H9 (cell line): ENCODE results near the gene RHEX. TPM values are rescaled to one million over a fixed set of nuclear protein-coding genes. Genes with fewer than 3 reads are reported as not detected.

Experiments
- DNase-seq: peaks from one replicate; pipeline ENCODE4 v3.0.0-alpha.2; 2017
- H2AFZ ChIP-seq: one replicate; pipeline ENCODE4 v1.6.1; 2013; ENCODE audit warnings: mild to moderate bottlenecking, low read length, control low read depth, moderate library complexity
- H2AK5ac ChIP-seq: 2 replicates; pipeline ENCODE4 v1.6.1; 2013; ENCODE audit warnings: low read length, control low read depth, mixed read lengths; ENCODE audit not compliant: insufficient read length
- H2BK120ac ChIP-seq: one replicate; pipeline ENCODE4 v1.6.1; 2013; ENCODE audit warnings: low read depth, mild to moderate bottlenecking, low read length, control low read depth, inconsistent platforms; ENCODE audit not compliant: poor library complexity, severe bottlenecking
- H2BK12ac ChIP-seq: 2 replicates; pipeline ENCODE4 v1.6.1; 2013; ENCODE audit warnings: low read length, control low read depth, mixed read lengths, low read depth; ENCODE audit not compliant: insufficient read length
- H2BK15ac ChIP-seq: 2 replicates; pipeline ENCODE4 v1.6.1; 2013; ENCODE audit warnings: low read depth, low read length, control low read depth
- H2BK20ac ChIP-seq: one replicate; pipeline ENCODE4 v1.6.1; 2013; ENCODE audit warnings: low read depth, mild to moderate bottlenecking, low read length, control low read depth, inconsistent platforms; ENCODE audit not compliant: poor library complexity, severe bottlenecking
- H2BK5ac ChIP-seq: 2 replicates; pipeline ENCODE4 v1.6.1; 2013; ENCODE audit warnings: low read length, control low read depth, mixed read lengths; ENCODE audit not compliant: insufficient read length
- H3K14ac ChIP-seq: 2 replicates; pipeline ENCODE4 v1.6.1; 2013; ENCODE audit warnings: low read length, control low read depth; ENCODE audit not compliant: insufficient read depth
- H3K18ac ChIP-seq: 2 replicates; pipeline ENCODE4 v1.6.1; 2013; ENCODE audit warnings: low read depth, mild to moderate bottlenecking, mixed read lengths, low read length, control low read depth; ENCODE audit not compliant: insufficient read length
- H3K23ac ChIP-seq: 2 replicates; pipeline ENCODE4 v1.6.1; 2013; ENCODE audit warnings: low read length, control low read depth, mixed read lengths, low read depth; ENCODE audit not compliant: insufficient read length
- H3K23me2 ChIP-seq: 2 replicates; pipeline ENCODE4 v1.6.1; 2013; ENCODE audit warnings: low read depth, mild to moderate bottlenecking, mixed read lengths, low read length, control low read depth; ENCODE audit not compliant: insufficient read length, poor library complexity, severe bottlenecking
- H3K27ac ChIP-seq: 2 replicates; pipeline ENCODE4 v1.5.1; 2013; ENCODE audit warnings: low read length, control low read depth, mixed read lengths, low read depth; ENCODE audit not compliant: insufficient read length
- H3K27me3 ChIP-seq: 2 replicates; pipeline ENCODE4 v1.6.1; 2013; ENCODE audit warnings: low read length, control low read depth, inconsistent platforms; ENCODE audit not compliant: insufficient read depth
- H3K4ac ChIP-seq: 2 replicates; pipeline ENCODE4 v1.6.1; 2013; ENCODE audit warnings: low read depth, mild to moderate bottlenecking, control low read depth, inconsistent platforms, low read length, moderate library complexity
- H3K4me1 ChIP-seq: 2 replicates; pipeline ENCODE4 v1.6.1; 2013; ENCODE audit warnings: low read length, control low read depth, inconsistent platforms; ENCODE audit not compliant: insufficient read depth
- H3K4me2 ChIP-seq: 2 replicates; pipeline ENCODE4 v1.6.1; 2013; ENCODE audit warnings: low read length, control low read depth, mixed read lengths; ENCODE audit not compliant: insufficient read length, insufficient read depth
- H3K56ac ChIP-seq: 2 replicates; pipeline ENCODE4 v1.6.1; 2013; ENCODE audit warnings: low read depth, mild to moderate bottlenecking, mixed read lengths, low read length, control low read depth; ENCODE audit not compliant: insufficient read length
- H3K79me1 ChIP-seq: 2 replicates; pipeline ENCODE4 v1.6.1; 2013; ENCODE audit warnings: low read depth, mild to moderate bottlenecking, moderate library complexity, low read length, control low read depth, inconsistent platforms; ENCODE audit not compliant: insufficient read depth, poor library complexity, severe bottlenecking
- H3K79me2 ChIP-seq: 2 replicates; pipeline ENCODE4 v1.6.1; 2013; ENCODE audit warnings: low read length, control low read depth, inconsistent platforms; ENCODE audit not compliant: insufficient read depth
- H3K9ac ChIP-seq: 2 replicates; pipeline ENCODE4 v1.6.1; 2013; ENCODE audit warnings: low read length, control low read depth, mixed read lengths; ENCODE audit not compliant: insufficient read length; ENCODE audit errors: extremely low read depth
- H3K9me3 ChIP-seq: one replicate; pipeline ENCODE4 v1.6.1; 2013; ENCODE audit warnings: low read depth, low read length, inconsistent platforms; ENCODE audit not compliant: control insufficient read depth
- H3T11ph ChIP-seq: one replicate; pipeline ENCODE4 v1.6.1; 2013; ENCODE audit warnings: mild to moderate bottlenecking, low read length, control low read depth, inconsistent platforms
- H4K20me1 ChIP-seq: one replicate; pipeline ENCODE4 v1.6.1; 2013; ENCODE audit not compliant: control insufficient read depth, insufficient read length, insufficient read depth
- H4K5ac ChIP-seq: 2 replicates; pipeline ENCODE4 v1.6.1; 2013; ENCODE audit warnings: low read depth, mild to moderate bottlenecking, mixed read lengths, low read length, control low read depth; ENCODE audit not compliant: insufficient read length
- H4K8ac ChIP-seq: replicated peaks from 2 replicates; pipeline ENCODE4 v1.6.1; 2013; ENCODE audit warnings: low read length, control low read depth, mixed read lengths, low read depth; ENCODE audit not compliant: insufficient read length
- H4K91ac ChIP-seq: 2 replicates; pipeline ENCODE4 v1.6.1; 2013; ENCODE audit warnings: low read depth, mild to moderate bottlenecking, moderate library complexity, mixed read lengths, low read length, control low read depth; ENCODE audit not compliant: insufficient read length
- H3K27ac Mint-ChIP-seq, 3 experiments: 2 replicates in 2 of 3; 3 replicates in 1 of 3; pipeline ENCODE4 v1.8.0; 2020 to 2021; ENCODE audit warnings: mixed read lengths in 3 of 3, mild to moderate bottlenecking in 1 of 3, moderate library complexity in 1 of 3
- H3K27me3 Mint-ChIP-seq: 2 replicates; pipeline ENCODE4 v1.8.0; 2021; ENCODE audit warnings: low read depth, mild to moderate bottlenecking, moderate library complexity, mixed read lengths
- H3K36me3 Mint-ChIP-seq, 3 experiments: 2 replicates in 2 of 3; 3 replicates in 1 of 3; pipeline ENCODE4 v1.8.0; 2020 to 2021; ENCODE audit warnings: low read depth in 3 of 3, mixed read lengths in 3 of 3; ENCODE audit not compliant: insufficient read depth in 1 of 3
- H3K4me1 Mint-ChIP-seq, 2 experiments: 2 replicates each; pipeline ENCODE4 v1.8.0; 2020; ENCODE audit warnings: mixed read lengths in 2 of 2
- H3K4me3 Mint-ChIP-seq, 2 experiments: 2 replicates in 1 of 2; 3 replicates in 1 of 2; pipeline ENCODE4 v1.8.0; 2020 to 2021; ENCODE audit warnings: mild to moderate bottlenecking in 2 of 2, mixed read lengths in 2 of 2, moderate library complexity in 1 of 2
- H3K9me3 Mint-ChIP-seq, 2 experiments: 2 replicates in 1 of 2; 3 replicates in 1 of 2; pipeline ENCODE4 v1.8.0; 2020; ENCODE audit warnings: mild to moderate bottlenecking in 2 of 2, mixed read lengths in 2 of 2, moderate library complexity in 1 of 2
- WGBS: extraction: QIAGEN DNeasy Blood & Tissue Kit; methylation state at CpG from one replicate; pipeline ENCODE4 v1.1.7; 2013; ENCODE audit warnings: missing lambda C conversion rate, low lambda C conversion rate, mixed read lengths; ENCODE audit not compliant: insufficient read length; ENCODE audit errors: extremely low coverage; 5-methylcytosine and 5-hydroxymethylcytosine counted together
- total RNA-seq: library from RNA; stranded (reverse); gene quantifications from 2 replicates; pipeline ENCODE4 v1.2.1, GENCODE V29; 2021
- TF ChIP-seq, protein P1 (sequence below): fragments of 200-600 bp; sonication (generic); conservative IDR thresholded peaks from 3 replicates; pipeline ENCODE4 v1.8.0; 2021; ENCODE audit warnings: antibody characterized with exemption, mild to moderate bottlenecking

RHEX gene
- total RNA-seq, 1 experiment from 2014 or later = not detected

DNA sequence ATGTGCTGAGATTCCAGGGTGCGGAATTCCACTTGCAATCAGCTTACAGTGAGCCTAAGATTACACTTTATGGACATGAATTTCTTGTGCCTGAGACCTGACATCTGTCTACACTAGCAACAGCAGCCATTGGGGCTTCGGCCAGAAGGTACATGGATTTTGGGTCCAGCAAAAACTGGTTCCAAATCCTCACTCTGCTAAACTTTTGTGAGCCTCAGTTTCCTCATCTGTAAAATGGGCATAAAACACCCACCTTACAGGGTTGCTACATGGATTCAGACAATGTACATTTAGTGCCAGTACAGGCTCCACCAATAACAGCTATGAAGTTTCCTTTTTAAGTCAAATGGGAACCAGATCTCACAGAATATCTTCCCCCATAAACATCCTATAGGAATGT, 30.8 kb downstream of the RHEX start:
- Histone ChIP-seq H2AK5ac (no peak overlapping the region), H3K9me3 (no peaks in the 10 kb centered on the region), H2BK120ac (no peak overlapping the region), H2BK5ac (no peak overlapping the region), H2BK12ac (no peak overlapping the region), H3K27ac (no peak overlapping the region), H3K79me1 (no peaks in the 10 kb centered on the region), H3K4me1 (no peaks in the 10 kb centered on the region), H3K18ac (no peak overlapping the region), H3K9ac (no peak overlapping the region), H3K4me2 (no peak overlapping the region), H3K56ac (no peak overlapping the region), H4K20me1 (no peaks in the 10 kb centered on the region), H2AFZ (no peak overlapping the region), H4K8ac (no peak overlapping the region), H3K27me3 (no peaks in the 10 kb centered on the region), H3T11ph (no peak overlapping the region), H2BK20ac (no peak overlapping the region), H3K4ac (no peak overlapping the region), H4K5ac (no peak overlapping the region), H3K79me2 (no peaks in the 10 kb centered on the region), H2BK15ac (no peak overlapping the region), H3K23me2 (no peaks in the 10 kb centered on the region), H3K14ac (no peak overlapping the region), H3K23ac (no peak overlapping the region), H4K91ac (no peak overlapping the region)
- no peak overlapping the region for H3K4me3 Mint-ChIP-seq
- peaks cover 2% of the 10 kb centered on the region; the same call in 1 of the 2 replicates for H3K27me3 Mint-ChIP-seq
- TF ChIP-seq, protein P1, sequence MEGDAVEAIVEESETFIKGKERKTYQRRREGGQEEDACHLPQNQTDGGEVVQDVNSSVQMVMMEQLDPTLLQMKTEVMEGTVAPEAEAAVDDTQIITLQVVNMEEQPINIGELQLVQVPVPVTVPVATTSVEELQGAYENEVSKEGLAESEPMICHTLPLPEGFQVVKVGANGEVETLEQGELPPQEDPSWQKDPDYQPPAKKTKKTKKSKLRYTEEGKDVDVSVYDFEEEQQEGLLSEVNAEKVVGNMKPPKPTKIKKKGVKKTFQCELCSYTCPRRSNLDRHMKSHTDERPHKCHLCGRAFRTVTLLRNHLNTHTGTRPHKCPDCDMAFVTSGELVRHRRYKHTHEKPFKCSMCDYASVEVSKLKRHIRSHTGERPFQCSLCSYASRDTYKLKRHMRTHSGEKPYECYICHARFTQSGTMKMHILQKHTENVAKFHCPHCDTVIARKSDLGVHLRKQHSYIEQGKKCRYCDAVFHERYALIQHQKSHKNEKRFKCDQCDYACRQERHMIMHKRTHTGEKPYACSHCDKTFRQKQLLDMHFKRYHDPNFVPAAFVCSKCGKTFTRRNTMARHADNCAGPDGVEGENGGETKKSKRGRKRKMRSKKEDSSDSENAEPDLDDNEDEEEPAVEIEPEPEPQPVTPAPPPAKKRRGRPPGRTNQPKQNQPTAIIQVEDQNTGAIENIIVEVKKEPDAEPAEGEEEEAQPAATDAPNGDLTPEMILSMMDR = no peak
- H3K9me3 Mint-ChIP-seq = no peaks in the 10 kb centered on the region
- no peak for DNase-seq
- WGBS = no CpG with 5 or more reads among the region's 2 CpGs
- H3K36me3 Mint-ChIP-seq = no peaks in the 10 kb centered on the region
- no peak overlapping the region for H3K27ac Mint-ChIP-seq
- H3K4me1 Mint-ChIP-seq = peaks cover 5 to 6% of the 10 kb centered on the region in 2 experiments; a peak in 3 of 4 replicates
